CD4-positive, alpha-beta T cell treated with Interleukin-17A for 1 hour (primary cell): ENCODE measurements around the gene EDRF1.

ENCODE experiments used
- DNase-seq: peaks from one replicate; pipeline ENCODE4 v3.0.0-alpha.2; 2020

EDRF1 gene

DNA sequence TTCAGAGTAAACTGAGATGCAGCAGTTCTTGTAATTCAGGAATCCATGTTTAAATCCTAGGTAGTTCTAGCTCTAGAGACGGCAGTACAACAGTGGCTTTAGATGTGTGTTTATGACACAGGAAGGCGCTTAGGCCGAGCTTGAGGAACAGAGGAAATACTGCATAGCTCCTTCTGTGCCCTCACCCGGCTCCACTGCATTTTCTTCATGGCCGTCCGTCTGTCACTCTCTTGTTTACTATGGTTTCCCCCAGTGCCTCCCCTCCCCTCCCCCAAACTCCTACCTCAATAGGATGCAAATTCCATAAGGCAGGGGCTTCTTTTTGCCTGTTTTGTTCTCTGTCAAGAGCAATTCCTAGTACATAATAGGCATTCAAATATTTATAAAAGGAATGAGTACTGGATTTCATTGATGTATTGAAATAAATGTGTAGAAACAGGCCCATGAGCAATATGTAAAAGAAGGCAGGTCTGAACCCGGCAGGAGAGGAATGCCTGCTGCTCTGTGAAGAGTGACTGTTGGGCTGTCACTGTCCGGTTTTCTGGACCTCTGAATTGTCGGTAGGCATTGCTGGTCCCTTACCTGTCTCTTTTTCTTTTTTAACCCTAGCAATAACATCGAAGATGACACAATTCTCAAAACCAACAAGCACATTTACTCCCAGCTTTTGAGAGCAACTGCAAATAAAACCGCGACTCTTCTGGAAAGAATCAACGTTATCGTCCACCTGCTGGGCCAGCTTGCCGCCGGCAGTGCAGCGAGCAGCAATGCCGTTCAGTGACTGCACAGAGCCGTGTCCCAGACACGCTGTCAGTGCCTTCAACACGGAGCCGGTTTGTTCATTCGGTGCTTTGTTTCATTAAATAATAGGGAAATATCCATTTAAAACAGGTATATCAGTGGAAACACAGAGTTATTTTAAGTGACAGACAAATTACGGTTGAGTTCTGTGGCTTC lies 43.5 kb downstream of the EDRF1 start:
- DNase-seq = no peak

DNA sequence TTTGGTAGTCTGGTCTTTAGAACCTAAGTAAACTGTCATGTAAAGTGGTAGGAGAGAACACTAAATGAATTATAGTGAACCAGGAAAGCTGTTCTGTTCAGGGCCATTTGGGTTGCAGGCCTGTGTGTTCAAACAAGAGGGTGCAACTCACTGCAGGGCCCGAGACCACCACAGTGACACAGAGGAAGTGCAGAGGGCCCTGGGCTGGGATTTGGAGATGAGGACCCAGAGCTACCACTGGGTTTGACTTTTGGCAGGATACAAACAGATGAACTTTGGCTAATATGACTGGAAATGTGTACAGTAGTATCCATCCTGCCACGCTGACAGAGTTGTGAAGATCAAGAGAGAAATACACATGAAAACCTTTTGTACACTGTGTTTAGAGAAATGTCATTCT lies 46.3 kb downstream of the EDRF1 start:
- no peak for DNase-seq

DNA sequence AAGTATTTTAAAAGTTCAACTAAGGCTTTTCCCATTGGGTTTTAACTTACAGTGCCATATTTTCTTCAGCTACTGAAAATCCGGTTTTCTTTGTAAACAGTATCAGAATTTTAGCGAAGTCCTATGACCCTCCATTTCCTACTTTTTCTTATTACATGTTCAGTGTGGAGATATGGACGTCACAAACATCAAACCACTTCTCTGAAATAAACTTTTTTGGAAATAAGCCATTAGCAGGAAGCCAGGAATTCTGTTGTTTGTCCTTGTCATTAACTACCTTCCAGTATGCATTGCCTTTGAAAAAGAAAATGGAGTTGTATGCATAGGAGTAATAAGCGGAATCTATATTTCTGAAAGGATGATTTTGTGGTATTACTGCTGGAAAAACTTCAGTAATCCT lies 47.0 kb downstream of the EDRF1 start:
- no peak for DNase-seq

DNA sequence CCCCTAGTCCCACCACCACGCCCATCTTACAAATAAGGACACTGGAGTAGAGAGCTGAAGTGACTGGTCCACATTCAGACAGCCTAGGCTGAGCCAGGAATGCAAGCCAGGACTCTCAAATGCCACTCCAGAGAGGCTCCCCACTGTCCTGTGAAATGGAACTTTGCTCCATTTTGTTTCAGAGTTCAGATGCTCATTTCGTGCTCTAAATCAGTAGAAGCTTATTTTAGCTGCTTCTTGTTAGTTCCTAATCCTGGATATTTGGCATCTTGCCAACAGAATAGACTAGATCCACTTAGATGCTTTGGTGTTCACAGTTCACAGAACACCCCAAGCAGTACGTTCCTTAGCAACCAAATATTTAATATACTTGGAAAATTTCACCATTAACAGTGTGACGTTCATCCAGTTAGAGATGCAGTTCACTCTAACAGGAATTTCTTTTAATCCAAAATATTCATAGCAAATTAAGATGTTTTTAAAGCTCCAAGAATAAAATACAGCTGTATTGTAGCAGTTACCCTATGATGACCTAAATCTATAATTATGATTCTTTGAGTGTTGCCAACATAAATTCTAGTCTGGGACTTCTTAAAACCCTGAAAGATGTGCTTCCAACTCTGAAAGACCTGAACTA lies 48.8 kb downstream of the EDRF1 start:
- no peak for DNase-seq

DNA sequence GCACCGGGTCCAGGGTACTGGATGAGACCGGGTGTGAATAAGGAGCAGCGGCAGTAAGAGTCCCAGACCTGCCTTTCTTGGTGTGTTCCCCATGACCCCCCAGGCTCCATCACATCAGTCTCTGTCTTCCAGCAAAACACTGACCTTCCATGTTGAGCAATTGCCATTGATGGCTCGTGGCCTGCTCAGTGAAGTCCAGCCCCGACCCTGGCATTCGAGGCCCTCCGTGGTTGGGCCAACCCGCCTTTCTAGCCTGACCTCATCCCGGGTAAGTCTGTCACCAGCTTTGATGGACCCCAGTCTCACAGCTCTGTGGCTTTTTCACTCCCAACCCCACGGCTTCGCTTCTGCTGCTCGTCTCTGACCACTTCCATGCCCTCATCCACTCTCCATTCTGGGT lies 49.7 kb downstream of the EDRF1 start:
- no peak for DNase-seq

DNA sequence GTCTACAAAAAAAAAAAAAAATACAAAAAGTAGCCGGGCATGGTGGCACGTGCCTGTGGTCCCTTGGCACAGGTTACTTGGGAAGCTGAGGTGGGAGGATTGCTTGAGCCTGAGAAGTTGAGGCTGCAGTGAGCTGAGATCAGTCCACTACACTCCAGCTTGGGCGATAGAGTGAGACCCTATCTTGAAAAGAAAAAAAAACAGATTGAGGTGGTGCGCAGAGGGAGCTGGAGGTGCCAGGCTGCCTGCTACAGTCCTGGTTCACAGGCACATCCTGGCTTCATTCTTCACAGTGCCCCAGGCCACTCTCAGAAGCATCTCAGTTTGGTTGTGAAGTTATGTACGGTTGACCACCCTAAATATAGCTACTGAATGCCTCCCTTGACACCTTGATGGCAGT lies 51.3 kb downstream of the EDRF1 start:
- DNase-seq = no peak

DNA sequence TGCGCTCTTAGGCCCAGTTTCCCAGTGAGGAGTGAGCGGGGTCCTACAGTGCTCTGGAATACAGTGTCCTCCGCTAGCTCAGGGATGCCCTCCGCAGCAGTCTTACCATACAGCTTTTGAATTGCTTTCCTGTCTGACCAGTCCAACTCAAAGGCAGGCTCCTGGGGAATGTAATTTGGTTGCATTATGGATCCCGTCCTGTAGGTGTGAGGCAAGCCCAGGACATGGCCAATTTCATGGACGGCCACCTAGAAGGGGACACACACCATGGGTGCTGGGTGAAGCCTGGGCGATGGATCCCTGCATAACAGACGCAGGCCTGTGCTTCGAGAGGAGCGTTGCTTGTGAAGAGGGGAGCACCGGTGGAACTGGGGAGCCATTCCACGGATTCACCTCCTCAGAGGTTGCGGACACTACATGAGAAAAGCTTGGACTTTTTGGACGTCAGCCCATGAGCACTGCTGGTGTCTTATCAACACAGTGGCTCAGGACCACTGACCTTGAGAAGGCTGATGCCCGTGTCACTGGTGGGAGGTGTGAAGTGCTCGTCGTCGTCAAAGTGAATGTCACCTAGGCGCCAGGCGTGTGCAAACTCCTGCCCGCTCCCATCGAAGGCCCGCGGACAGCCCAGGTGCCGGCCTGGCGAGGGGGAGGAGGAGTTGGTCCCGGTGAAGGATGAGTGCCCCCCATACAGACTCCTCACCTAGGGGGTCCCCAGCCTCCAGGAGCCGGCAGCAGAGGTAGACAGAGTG lies 52.8 kb downstream of the EDRF1 start:
- DNase-seq = no peak

DNA sequence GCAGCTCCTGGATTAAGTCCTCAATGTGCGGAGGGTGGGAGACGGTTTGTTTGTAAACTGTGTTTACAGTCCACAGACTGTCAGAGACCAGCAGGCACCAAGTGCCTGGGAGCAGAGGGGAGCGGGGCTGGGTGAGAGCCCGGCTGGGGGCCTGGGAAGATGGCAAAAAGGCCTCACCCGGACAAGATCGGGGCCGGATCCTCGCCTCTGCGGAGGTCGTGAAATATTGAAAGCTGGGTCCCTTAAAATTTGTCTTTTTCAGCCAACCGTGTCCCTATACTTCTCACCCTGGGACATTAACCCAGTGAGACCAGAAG lies 53.3 kb downstream of the EDRF1 start:
- DNase-seq = no peak

DNA sequence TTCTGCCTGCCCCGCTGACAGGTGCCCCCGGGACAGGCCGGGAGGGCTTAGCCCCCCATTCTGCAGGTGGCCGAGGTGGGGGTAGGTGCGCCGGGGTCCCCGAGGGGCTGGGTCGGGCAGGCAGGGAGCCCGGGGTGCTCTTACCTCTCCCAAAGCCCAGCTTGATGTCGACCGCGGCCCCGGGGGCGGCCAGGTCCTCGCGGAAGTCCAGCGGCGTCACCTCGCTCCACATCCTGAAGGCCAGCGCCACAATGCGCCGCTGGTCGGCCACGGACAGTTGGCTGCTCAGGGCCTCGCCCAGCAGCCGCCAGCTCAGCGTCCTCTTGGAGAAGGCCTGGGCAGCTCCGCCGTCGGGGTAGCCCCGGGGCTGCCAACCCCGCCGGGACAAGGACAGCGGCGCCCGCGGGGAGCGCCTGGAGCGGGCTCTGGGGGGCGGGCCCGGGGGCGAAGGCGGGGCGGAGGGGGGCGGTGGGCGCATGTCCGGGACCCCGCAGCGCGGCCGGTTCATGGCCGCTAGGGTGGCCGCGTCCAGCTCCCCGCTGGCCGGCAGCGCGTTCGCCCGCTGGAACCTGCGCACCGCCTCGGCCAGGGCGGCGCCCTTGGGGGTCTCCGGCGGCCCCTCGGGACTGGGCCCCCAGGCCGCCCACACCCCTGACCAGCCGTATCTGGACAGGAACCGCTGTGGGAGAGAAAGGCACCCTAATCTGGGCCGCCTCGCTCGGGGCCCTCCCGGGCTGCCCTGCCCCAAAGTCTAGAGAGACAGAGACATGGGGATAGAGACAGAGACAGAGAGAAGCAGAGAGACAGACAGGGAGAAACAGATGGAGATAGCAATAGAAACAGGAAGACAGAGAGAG lies 54.4 kb downstream of the EDRF1 start:
- DNase-seq = no peak

DNA sequence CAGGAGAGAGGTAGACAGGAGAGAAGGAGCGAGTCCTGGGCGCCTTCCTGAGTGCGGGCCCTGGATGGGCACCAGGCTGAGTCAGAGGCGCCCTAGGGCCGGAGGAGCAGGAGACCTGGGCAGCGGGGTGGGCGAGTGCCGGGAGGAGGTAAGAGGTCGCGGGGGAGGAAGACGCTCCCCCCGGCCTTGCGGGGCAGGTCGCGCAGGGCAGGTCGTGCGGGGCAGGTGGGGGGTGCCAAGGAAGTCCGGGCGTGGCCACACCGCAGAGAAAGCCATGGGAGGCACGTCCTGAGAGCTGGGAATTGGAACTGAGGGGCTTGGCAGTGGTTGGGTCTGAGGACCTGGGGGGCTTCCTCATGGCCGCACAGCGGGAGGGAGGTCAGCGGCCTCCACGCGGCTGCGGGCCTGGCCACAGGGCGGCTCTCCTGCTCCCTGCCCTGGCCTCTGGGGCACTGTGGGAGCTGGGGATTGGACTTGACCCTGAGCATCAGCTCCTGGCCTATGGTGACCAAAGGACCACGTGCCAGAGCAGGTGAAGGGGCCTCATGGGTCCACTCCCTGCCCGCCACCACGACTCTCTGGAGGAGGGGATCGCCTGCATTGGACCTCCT lies 55.2 kb downstream of the EDRF1 start:
- DNase-seq = no peak

DNA sequence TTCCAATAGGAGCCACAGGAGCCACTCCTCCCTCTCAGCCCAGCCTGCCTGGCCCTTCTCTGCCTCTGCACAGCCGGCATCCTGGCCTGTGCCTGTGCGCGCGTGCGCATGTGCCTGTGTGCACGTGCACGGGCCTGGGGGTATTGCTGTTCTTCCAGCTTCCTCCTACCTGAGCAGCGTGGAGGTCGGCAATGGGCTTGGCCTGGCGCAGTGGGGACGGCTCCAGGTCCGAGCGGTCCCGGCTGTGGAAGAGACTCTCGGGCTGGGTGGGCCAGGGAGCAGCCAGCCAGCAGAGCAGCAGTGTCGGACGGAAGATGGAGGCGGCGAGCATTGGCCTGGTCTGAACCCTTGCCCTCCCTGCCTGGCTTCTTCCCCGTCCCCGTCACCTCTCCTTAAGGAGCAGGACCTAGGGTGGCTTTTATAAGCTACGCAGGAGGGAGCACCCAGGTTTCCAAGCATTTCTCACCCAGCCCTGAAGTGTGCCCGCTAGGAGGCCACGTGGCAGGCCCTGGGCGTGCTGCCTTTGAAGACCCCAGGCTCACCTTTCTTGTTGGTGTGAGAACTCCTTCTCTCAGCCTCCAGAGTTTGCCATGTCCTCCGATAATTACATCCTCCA lies 56.1 kb downstream of the EDRF1 start, which contains the start of gene MMP21:
MMP21 (minus strand) TSS at position 331 of the 616 bp plus-strand sequence; CDS start at position 331, 0 bp downstream.
- DNase-seq = no peak

DNA sequence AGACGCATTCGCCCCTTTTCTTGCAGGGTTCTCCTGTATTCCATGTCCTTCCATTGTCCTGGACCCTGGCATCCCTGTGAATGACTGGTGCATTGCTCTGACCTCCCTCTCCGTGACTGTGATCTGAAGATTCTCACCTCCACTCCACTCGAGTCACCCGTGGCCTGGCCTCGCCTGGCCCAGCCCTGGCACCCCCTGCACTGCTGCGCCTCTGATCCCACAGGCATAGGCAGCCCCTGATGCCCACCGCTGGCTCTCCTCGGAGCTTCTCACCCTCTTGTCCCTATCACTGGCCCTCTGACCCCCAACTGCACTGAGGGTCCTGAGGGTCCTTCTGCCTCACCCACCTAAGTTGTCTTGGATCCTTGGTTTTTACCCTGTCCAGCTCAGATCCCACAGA lies 58.3 kb downstream of the EDRF1 start:
- DNase-seq = no peak

DNA sequence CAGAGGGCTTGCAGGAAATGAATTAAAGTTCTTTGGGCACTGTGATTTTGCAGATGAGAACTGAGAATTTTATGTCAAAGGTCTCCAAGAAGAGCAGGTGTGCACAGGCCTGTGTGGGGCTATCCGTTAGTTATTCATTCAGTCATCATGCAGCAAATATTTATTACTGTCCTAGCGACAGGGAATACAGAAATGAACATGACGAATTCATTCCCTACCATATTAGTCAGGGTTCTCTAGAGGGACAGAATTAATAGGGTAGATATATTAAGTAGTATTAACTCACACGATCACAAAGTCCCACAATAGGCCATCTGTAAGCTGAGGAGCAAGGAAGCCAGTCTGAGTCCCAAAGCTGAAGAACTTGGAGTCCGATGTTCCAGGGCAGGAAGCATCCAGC lies 59.0 kb downstream of the EDRF1 start:
- no peak for DNase-seq

DNA sequence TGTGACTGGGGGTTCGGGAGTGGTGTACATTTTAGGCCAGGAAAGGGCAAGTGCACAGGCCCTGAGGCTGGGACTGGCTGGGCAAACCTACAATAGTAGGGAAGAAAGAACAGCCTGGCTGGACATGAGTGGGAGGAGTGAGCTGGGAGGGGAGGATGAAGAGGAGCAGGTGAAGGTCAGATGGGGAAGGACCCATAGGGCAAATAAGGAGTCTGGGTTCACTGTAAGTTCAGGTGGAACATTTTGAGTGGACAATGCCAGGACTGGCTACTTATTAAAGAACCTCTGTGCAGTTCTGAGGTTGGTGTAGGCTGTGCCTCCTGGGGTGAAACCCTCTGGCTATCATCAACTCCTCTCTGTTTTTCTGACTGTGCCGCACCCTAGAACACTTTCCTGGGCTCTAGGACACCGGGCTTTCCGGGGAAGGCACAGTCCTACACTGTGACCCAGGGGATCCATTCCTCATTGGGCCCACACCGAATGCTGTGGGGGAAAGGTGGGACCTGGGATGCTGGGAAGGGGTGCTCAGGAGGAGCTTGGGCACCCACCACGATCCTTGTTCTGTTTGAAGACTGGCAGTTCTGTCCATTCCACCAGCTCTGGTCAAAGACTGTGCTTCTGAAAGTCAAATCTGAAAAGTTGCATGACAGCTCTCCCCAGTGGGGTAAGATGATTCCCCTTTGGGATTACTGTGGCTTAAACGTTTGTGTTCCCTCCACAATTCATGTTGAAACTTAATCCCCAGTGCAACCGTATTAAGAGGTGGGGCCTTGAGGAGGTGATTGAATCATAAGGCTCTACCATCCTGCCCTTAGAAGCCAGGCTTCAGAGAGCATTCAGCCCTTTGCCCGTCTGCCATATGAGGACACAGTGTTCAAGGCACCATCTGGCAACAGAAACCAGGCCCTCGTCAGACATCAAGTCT lies 60.2 kb downstream of the EDRF1 start:
- DNase-seq = no peak

DNA sequence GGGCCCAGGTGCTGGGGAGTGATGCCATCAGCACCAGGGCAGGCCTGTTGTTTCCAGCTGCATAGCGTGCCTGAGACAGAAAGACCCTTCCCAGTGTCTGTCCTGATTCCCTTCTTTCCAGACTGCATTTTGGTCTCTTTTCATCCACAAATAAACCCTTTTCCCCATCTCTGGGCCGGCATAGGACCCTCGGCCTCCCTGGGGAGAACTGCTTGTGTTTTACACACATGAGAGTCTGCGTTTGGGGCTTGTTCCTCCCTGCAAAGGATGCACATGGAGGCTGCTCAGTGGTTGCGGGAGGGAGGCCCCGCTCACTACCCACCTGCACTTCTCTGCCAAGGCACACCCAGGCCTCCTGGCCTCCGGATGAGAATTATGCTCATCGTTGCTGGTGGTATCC lies 61.9 kb downstream of the EDRF1 start:
- DNase-seq = no peak

DNA sequence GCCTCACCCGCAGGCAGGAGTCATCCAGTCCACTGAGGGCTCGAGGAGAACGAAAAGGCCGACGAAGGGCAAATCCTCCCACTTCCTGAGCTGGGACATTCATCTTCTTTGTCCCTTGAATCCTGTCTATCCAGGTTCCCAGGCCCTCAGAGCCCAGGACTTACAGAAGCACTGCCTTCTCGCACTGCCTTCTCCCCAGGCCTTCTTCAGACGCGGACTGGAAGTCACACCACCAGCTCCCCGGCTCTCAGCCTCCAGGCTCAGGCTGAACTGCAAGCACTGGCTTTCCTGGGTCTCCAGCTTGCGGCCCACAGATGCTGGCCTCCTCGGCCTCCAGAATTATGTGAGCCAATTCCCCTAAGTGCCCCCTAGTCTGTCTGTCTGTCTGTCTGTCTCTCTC lies 62.5 kb downstream of the EDRF1 start:
- no peak for DNase-seq

DNA sequence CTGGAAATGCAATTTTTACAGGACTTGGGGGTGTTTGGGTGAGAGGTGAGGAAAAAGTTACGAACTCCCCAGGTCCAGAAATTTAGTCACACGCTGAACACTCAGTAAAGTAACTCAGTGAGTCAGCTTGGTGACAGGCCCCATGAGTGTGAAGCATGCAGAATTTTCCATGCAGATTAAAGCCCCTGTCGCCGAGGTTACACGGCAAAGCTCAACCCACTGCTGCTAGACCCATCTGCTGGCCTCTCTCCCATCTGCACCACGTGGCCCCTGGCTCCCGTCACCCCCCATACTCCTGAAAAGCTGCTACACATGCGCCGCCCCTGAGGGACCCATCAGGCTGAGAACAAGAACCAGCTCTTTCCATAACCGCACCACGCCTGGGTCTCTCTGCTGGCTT lies 63.1 kb downstream of the EDRF1 start:
- DNase-seq = no peak

DNA sequence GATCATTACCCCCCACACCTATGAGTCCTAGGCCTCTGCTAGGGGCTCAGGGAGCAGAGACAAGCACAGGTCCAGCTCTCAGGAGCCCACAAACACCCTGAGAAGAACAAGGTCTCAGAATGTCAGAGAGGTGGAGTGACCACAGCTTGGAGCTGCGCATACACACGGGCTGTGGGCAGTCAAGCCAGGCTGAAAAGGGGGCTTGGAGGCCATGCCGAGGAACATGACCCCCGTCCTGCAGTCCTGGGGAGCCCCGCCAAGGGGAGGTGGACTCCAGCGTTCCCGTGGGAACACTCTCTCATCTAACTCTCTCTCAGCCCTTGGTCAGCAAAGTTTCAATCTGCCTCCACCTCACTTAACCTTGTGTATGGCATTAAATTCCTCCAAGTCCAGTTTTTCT lies 63.9 kb downstream of the EDRF1 start:
- DNase-seq = no peak

DNA sequence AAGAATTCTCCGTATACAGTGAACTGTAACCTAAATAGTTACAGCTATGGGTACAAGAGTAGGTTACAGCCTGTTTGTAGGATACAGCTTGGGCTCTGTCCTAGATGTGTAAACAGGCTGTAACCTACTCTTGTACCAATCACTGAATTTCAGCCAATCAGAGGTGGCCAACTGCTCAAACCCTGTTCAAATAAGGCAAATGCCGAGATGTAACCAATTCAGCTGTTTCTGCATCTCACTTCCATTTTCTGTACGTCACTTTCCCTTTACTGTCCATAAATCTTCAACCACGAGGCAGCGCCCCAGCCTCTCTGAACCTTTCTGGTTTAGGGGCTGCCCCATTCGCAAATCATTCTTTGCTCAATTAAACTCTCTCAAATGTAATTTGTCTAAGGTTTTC lies 64.4 kb downstream of the EDRF1 start:
- DNase-seq = no peak

DNA sequence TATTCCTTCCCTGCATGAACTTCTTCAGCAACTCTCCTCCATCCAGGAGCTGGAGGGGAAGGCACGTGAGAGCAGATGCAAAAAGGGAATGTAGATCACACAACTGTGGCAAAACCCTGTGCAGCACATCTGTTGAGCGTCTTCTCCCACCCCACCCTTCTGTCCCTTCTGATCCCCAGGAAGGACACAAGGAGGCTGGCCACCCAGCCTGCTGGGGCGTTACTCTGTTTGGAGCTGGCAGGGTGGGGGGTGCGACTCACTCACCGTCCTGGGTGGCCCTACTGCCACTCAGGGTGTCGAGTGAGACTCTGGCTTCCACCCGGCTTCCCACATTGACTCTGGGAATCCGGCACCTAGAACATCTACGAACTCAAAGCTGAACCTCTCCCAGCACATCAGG lies 66.3 kb downstream of the EDRF1 start:
- no peak for DNase-seq
